ENCODE measurements around the gene DHFR.

DNA sequence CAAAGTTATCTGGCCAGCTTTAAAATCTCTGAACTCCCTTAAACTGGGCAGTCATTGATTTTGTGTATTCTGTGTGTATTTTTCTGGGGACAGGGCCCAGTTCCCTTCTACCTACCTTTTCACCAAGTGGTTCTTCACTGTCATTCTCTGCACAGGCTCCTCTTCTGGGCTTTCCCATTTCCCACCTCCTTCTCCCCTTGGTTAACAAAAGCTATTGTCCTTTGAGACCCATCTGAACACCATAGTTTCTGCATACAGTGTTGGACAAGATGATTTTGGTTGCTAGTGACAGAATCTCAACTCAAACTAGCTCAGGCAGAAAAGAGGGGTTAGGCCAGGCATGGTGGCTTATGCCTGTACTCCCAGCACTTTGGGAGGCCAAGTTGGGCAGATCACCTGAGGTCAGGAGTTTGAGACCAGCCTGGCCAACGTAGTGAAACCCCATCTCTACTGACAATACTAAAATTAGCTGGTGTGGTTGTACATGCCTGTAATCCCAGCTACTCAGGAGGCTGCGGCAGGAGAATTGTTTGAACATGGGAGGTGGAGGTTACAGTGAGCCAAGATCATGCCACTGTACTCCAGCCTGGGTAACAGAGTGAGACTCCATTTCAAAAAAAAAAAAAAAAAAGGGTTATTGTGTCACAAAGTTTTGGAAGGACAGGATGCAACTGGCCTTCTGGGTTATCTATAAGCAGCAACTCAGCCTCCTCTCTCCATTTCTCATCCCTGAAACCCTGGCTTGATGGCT is 53.7 kb downstream of the DHFR start:
- TF ChIP-seq, protein P1, sequence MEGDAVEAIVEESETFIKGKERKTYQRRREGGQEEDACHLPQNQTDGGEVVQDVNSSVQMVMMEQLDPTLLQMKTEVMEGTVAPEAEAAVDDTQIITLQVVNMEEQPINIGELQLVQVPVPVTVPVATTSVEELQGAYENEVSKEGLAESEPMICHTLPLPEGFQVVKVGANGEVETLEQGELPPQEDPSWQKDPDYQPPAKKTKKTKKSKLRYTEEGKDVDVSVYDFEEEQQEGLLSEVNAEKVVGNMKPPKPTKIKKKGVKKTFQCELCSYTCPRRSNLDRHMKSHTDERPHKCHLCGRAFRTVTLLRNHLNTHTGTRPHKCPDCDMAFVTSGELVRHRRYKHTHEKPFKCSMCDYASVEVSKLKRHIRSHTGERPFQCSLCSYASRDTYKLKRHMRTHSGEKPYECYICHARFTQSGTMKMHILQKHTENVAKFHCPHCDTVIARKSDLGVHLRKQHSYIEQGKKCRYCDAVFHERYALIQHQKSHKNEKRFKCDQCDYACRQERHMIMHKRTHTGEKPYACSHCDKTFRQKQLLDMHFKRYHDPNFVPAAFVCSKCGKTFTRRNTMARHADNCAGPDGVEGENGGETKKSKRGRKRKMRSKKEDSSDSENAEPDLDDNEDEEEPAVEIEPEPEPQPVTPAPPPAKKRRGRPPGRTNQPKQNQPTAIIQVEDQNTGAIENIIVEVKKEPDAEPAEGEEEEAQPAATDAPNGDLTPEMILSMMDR (IDR thresholded peaks at IDR 0.05) = no peak
- TF ChIP-seq POLR2A (IDR thresholded peaks at IDR 0.05) = no peak
